Stomach (tissue), 4 donors: ENCODE data around the gene HEPACAM2.

ENCODE experiments used
- POLR2A ChIP-seq, 4 donors: fragments of 450-650 bp; IDR thresholded peaks; one replicate each; pipeline ENCODE4 v1.6.1; 2016; ENCODE audit warnings: antibody characterized with exemption in 4 of 4, control low read depth in 2 of 4, mild to moderate bottlenecking in 1 of 4, moderate library complexity in 1 of 4
- POLR2AphosphoS5 ChIP-seq, 3 donors: sonication (generic); formaldehyde crosslinking; IDR thresholded peaks; one replicate each; pipeline ENCODE4 v1.6.1; 2016; ENCODE audit warnings: antibody characterized with exemption in 3 of 3
- TF ChIP-seq, protein P1 (sequence below), 7 experiments: fragments of 450-650 bp in 4 of 7; fragments of 200-600 bp in 3 of 7; sonication (generic) in 3 of 7; IDR thresholded peaks; one replicate each; pipeline ENCODE4 v1.5.1; 2016 to 2019; ENCODE audit warnings: antibody characterized with exemption in 7 of 7, control low read depth in 2 of 7, mild to moderate bottlenecking in 1 of 7

DNA sequence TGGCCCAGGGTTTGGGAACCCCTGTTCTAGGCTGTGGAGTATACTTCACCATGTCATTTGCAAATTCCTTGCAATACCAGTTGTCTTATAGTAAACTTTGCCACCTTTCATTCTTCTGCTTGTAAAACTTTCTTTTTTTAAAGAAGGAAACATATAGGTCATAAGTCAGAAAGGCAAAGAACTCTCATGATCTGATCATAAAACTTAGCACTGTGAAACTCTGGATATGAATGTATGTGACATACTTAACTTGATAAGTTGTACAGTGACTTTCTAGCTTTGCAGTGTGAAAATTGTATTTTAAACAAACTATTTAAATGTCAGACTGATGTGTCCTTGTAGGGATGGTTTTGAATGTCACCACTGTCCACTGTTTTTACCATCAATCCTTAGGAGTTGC is 47.1 kb downstream of the HEPACAM2 start:
- TF ChIP-seq, protein P1, sequence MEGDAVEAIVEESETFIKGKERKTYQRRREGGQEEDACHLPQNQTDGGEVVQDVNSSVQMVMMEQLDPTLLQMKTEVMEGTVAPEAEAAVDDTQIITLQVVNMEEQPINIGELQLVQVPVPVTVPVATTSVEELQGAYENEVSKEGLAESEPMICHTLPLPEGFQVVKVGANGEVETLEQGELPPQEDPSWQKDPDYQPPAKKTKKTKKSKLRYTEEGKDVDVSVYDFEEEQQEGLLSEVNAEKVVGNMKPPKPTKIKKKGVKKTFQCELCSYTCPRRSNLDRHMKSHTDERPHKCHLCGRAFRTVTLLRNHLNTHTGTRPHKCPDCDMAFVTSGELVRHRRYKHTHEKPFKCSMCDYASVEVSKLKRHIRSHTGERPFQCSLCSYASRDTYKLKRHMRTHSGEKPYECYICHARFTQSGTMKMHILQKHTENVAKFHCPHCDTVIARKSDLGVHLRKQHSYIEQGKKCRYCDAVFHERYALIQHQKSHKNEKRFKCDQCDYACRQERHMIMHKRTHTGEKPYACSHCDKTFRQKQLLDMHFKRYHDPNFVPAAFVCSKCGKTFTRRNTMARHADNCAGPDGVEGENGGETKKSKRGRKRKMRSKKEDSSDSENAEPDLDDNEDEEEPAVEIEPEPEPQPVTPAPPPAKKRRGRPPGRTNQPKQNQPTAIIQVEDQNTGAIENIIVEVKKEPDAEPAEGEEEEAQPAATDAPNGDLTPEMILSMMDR (IDR thresholded peaks at IDR 0.05), result no peak
- TF ChIP-seq POLR2A (IDR thresholded peaks at IDR 0.05) (no peak), POLR2AphosphoS5 (IDR thresholded peaks at IDR 0.05) (no peak)
